HG03457 (cell line): ENCODE data around the gene CERCAM.

ENCODE experiments used
- ATAC-seq: cut with Tn5 transposase; IDR thresholded peaks from one replicate; pipeline ENCODE4 v1.9.1; 2021; ENCODE audit warnings: moderate number of reproducible peaks; ENCODE audit not compliant: unreplicated experiment

CERCAM gene

GRCh38 chr9:128420651-128421481 is at the start of gene CERCAM:
Gene CERCAM (plus strand): TSS chr9:128420857. CDS start chr9:128420878, 21 bp downstream.
- peak; percentile 43 for ATAC-seq

GRCh38 chr9:128371630-128372117 is 49.0 kb upstream of the CERCAM start:
- ATAC-seq: no peak

- no peak for ATAC-seq
These were observed 48.4 kb upstream of the CERCAM start for GRCh38 chr9:128372188-128372641.

- ATAC-seq: no peak
These were observed 47.9 kb upstream of the CERCAM start for GRCh38 chr9:128372784-128373183.

GRCh38 chr9:128374221-128374675 is 46.4 kb upstream of the CERCAM start:
- no peak for ATAC-seq

GRCh38 chr9:128375865-128376264 is 44.8 kb upstream of the CERCAM start:
- ATAC-seq: no peak

- no peak for ATAC-seq
These were observed 38.4 kb upstream of the CERCAM start for GRCh38 chr9:128382261-128382660.

GRCh38 chr9:128383007-128383753 is 37.5 kb upstream of the CERCAM start:
- no peak for ATAC-seq

- no peak for ATAC-seq
These were observed 36.9 kb upstream of the CERCAM start for GRCh38 chr9:128383791-128384190.

GRCh38 chr9:128384801-128385495 is 35.7 kb upstream of the CERCAM start:
- no peak for ATAC-seq

GRCh38 chr9:128385496-128386460 is 34.9 kb upstream of the CERCAM start:
- no peak for ATAC-seq

GRCh38 chr9:128388150-128388549 is 32.5 kb upstream of the CERCAM start:
- ATAC-seq: no peak

- ATAC-seq: no peak
These were observed 31.1 kb upstream of the CERCAM start for GRCh38 chr9:128389395-128390149.

- no peak for ATAC-seq
These were observed 30.4 kb upstream of the CERCAM start for GRCh38 chr9:128390150-128390812.

- no peak for ATAC-seq
These were observed 29.6 kb upstream of the CERCAM start for GRCh38 chr9:128390813-128391711.

GRCh38 chr9:128391956-128392301 is 28.7 kb upstream of the CERCAM start:
- no peak for ATAC-seq

GRCh38 chr9:128392302-128393144 is 28.1 kb upstream of the CERCAM start:
- no peak for ATAC-seq
